ENCODE data around the gene PDLIM3.

DNA sequence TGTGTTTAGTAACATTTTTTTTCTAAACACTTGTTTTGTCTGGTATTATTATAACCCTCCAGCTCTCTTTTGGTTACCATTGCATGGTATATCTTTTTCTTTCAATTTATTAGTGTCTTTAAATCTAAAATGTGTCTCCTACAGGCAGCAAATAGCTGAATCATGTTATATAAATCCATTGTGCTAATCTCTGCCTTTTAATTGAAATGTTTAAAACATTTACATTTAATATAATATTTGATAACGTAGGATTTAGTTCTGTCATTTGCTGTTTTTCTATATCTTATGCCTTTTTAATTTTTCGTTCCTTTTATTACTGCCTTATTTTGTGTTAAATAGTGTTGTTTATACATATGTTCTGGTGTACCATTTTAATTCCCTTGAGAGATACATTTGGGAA, 46.7 kb downstream of the PDLIM3 start:
- TF ChIP-seq CTCF (IDR thresholded peaks at IDR 0.05; ENCODE audit: low read length): no peak
- TF ChIP-seq EZH2phosphoT487 (IDR thresholded peaks at IDR 0.05; ENCODE audit: low read length): no peak
- TF ChIP-seq EZH2 (optimal IDR thresholded peaks at IDR 0.05; ENCODE audit: low read depth, low read length): no peak

Data from MM.1S (cell line).